Measurements from ENCODE around the gene IMPDH1. TPM values are rescaled to one million over a fixed set of nuclear protein-coding genes. Genes with fewer than 3 reads are reported as not detected.

Gene IMPDH1
- total RNA-seq, 1 experiment from 2014 or later = 74.0 TPM

DNA sequence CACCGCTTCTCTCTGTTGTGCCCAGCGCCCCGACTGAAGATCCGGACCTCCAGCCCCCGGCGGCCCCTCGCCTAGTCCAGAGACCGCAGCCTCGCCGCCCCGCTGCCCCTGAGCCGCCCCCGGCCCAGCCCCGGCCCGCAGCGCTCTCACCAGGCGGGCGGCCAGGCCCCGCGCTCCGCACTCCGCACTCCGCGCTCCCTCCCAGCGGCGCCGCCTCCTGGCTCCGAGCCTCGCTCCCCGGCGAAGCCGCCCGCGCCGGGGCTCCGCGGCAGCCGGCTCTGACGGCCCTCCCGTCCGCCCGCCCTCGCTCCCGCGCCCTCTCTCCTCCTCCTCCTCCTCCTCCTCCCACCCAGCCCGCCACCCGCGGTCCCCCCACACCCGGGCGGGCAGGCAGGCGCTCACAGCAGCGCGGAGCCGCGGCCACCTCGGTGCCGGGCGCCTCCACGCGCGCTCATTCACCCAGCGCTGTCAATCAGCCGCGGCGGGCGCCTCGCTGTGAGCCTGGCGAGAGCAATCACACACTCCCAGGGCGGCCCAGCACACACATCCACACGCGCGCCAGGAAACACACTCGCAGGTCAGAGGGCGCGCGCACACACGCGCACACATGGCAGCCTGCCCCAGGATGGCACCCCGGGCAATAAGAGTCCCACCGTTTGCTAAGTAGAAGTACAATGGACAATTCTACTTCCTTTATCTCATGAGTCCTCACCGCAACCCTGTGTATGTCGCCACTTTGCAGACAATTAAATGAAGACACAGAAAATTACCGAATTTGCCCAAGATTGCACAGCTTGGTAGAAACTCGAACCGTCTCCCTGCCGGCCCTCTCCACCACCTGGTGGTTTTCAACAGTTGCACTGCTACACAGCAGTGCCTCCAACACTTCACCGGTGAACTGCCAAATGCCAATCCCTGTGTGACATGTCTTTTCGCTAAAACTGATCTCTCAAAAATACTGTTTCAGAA, 48.1 kb downstream of the IMPDH1 start, which contains the start of gene PRRT4:
Gene PRRT4, minus strand, starts transcription at position 280 of the 969 bp plus-strand sequence.
- intact Hi-C loops (cut with micrococcal nuclease) = no loop called here
- no peaks in the 10 kb centered on the region for H3K36me3 Mint-ChIP-seq (ENCODE audit: insufficient read depth, unreplicated experiment)
- peak within 1 kb of the TSS; percentile 73 for H3K4me3 Mint-ChIP-seq (ENCODE audit: unreplicated experiment)
- H3K27me3 Mint-ChIP-seq (ENCODE audit: insufficient read depth, unreplicated experiment) = peaks cover 20% of the 10 kb centered on the region
- ChIA-PET POLR2A (interaction anchor here (1.0 to 1.3 kb wide), 4 partner anchors 9 to 18 kb away, joined by 3 to 6 read pairs (median 4); partner anchors contain the start of gene RBM28), CTCF (interaction anchor here (0.6 to 2.0 kb wide), 8 partner anchors 10 to 99 kb away, joined by 3 to 8 read pairs (median 4); partner anchors contain the start of gene RBM28)
- no peak for DNase-seq (ENCODE audit: unreplicated experiment)
- H3K4me1 Mint-ChIP-seq (ENCODE audit: insufficient read depth, unreplicated experiment) = peaks cover 13% of the 10 kb centered on the region
- H3K27ac Mint-ChIP-seq (ENCODE audit: low read depth, unreplicated experiment) = peak within 1 kb of the TSS; percentile 47
- no TSS peak for BruUV-seq (replicated peaks)
- TF ChIP-seq, protein P1, sequence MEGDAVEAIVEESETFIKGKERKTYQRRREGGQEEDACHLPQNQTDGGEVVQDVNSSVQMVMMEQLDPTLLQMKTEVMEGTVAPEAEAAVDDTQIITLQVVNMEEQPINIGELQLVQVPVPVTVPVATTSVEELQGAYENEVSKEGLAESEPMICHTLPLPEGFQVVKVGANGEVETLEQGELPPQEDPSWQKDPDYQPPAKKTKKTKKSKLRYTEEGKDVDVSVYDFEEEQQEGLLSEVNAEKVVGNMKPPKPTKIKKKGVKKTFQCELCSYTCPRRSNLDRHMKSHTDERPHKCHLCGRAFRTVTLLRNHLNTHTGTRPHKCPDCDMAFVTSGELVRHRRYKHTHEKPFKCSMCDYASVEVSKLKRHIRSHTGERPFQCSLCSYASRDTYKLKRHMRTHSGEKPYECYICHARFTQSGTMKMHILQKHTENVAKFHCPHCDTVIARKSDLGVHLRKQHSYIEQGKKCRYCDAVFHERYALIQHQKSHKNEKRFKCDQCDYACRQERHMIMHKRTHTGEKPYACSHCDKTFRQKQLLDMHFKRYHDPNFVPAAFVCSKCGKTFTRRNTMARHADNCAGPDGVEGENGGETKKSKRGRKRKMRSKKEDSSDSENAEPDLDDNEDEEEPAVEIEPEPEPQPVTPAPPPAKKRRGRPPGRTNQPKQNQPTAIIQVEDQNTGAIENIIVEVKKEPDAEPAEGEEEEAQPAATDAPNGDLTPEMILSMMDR (IDR thresholded peaks at IDR 0.05; ENCODE audit: unreplicated experiment) = no peak
- no peaks in the 10 kb centered on the region for H3K9me3 Mint-ChIP-seq (ENCODE audit: unreplicated experiment)

DNA sequence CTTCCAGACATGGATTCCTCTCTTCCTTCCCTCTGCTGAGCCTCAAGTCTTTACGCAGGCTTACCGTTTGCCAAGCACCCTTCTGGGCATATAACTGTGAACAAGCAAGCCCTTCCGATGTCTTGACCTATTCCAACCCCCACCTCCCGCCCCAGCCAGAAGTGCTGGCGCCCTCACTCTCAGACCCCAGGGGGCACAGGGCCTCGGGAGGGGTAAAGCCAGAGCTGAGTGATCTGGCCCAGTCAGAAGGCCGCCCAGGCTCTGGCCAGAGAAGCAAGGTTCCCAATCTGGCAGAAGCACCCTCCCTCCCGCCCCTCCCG, 49.5 kb downstream of the IMPDH1 start:
- intact Hi-C loops (cut with micrococcal nuclease) = no loop called here
- no peak for DNase-seq (ENCODE audit: unreplicated experiment)
- Mint-ChIP-seq H3K4me1 (ENCODE audit: insufficient read depth, unreplicated experiment) (peaks cover 6% of the 10 kb centered on the region), H3K9me3 (ENCODE audit: unreplicated experiment) (no peaks in the 10 kb centered on the region), H3K27ac (ENCODE audit: low read depth, unreplicated experiment) (no peak overlapping the region), H3K27me3 (ENCODE audit: insufficient read depth, unreplicated experiment) (peaks cover 15% of the 10 kb centered on the region), H3K36me3 (ENCODE audit: insufficient read depth, unreplicated experiment) (no peaks in the 10 kb centered on the region), H3K4me3 (ENCODE audit: unreplicated experiment) (no peak overlapping the region)
- no TSS peak for BruUV-seq (replicated peaks)
- ChIA-PET POLR2A (interaction anchor here (1.0 kb wide), 1 partner anchor 17 kb away, joined by 3 read pairs; the partner anchor contains the start of gene RBM28), CTCF (interaction anchor here (1.0 to 2.0 kb wide), 4 partner anchors 11 to 28 kb away, joined by 3 to 8 read pairs (median 4); partner anchors contain the start of gene RBM28)
- TF ChIP-seq, protein P1 (IDR thresholded peaks at IDR 0.05; ENCODE audit: unreplicated experiment) = no peak

DNA sequence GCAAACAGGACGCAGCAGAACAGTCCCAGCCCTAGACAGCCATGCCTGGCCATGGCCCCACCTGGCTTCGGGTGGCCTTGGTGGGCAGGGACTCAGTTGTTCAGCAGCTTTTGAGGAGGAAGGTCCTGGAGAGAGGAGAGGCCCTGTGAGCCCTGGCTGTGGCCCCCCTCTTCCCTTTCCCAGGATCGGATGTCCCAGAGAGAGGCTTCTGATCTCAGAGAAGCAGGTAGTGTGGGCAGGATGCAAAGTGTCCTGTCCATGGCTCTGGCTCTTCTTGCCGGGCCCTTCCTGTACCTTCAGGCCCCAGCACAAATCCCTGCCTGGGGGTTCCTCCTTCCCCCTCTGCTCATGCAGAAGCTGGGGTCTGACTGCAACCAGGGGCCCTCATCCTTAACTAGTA, 49.8 kb downstream of the IMPDH1 start:
- CTCF ChIA-PET = interaction anchor here (2.0 to 5.7 kb wide), 2 partner anchors 12 to 28 kb away, joined by 8 to 34 read pairs; no protein-coding TSS in a partner anchor
- POLR2A ChIA-PET = no interaction called here
- H3K27me3 Mint-ChIP-seq (ENCODE audit: insufficient read depth, unreplicated experiment) = peaks cover 12% of the 10 kb centered on the region
- BruUV-seq (replicated peaks) = no TSS peak
- no peak for DNase-seq (ENCODE audit: unreplicated experiment)
- H3K36me3 Mint-ChIP-seq (ENCODE audit: insufficient read depth, unreplicated experiment) = no peaks in the 10 kb centered on the region
- TF ChIP-seq, protein P1 (IDR thresholded peaks at IDR 0.05; ENCODE audit: unreplicated experiment) = no peak
- H3K9me3 Mint-ChIP-seq (ENCODE audit: unreplicated experiment) = no peaks in the 10 kb centered on the region
- H3K4me1 Mint-ChIP-seq (ENCODE audit: insufficient read depth, unreplicated experiment) = peaks cover 6% of the 10 kb centered on the region
- intact Hi-C loops (cut with micrococcal nuclease) = no loop called here
- H3K27ac Mint-ChIP-seq (ENCODE audit: low read depth, unreplicated experiment) = no peak overlapping the region
- H3K4me3 Mint-ChIP-seq (ENCODE audit: unreplicated experiment) = no peak overlapping the region

DNA sequence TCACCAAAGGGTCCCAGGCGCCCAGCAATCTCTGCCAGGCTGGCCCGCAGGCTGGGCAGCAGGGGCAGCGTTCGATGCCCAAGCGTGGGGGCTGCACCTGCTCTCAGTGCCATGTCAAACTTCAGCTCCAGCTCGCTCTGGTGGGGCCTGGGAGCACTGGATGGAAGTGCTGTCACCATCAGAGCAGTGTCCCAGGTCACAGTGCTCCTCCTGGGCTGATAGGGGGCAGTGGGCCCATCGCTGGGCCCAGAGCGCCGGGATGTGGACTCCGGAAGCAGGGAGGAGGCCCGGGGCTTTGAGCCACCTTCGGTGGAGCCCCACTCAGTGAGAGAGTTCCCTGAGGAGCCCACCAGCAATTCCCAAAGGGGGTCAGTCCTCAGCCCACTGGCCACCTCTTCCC, 50.4 kb downstream of the IMPDH1 start:
- TF ChIP-seq, protein P1 (IDR thresholded peaks at IDR 0.05; ENCODE audit: unreplicated experiment) = no peak
- H3K36me3 Mint-ChIP-seq (ENCODE audit: insufficient read depth, unreplicated experiment) = no peaks in the 10 kb centered on the region
- ChIA-PET POLR2A (interaction anchor here (0.5 kb wide), 1 partner anchor 169 kb away, joined by 3 read pairs; no protein-coding TSS in a partner anchor), CTCF (interaction anchor here (1.1 to 5.7 kb wide), 4 partner anchors 12 to 66 kb away, joined by 4 to 34 read pairs (median 8); no protein-coding TSS in a partner anchor)
- BruUV-seq (replicated peaks) = no TSS peak
- no peak overlapping the region for H3K27ac Mint-ChIP-seq (ENCODE audit: low read depth, unreplicated experiment)
- intact Hi-C loops (cut with micrococcal nuclease) = no loop called here
- peaks cover 6% of the 10 kb centered on the region for H3K4me1 Mint-ChIP-seq (ENCODE audit: insufficient read depth, unreplicated experiment)
- H3K27me3 Mint-ChIP-seq (ENCODE audit: insufficient read depth, unreplicated experiment) = peaks cover 11% of the 10 kb centered on the region
- no peaks in the 10 kb centered on the region for H3K9me3 Mint-ChIP-seq (ENCODE audit: unreplicated experiment)
- no peak for DNase-seq (ENCODE audit: unreplicated experiment)
- no peak overlapping the region for H3K4me3 Mint-ChIP-seq (ENCODE audit: unreplicated experiment)
